HepG2 (cell line): Measurements from ENCODE around the gene SMYD4. TPM values are rescaled to one million over a fixed set of nuclear protein-coding genes. Genes with fewer than 3 reads are reported as not detected.

Experiments
- ATF1 ChIP-seq: IDR thresholded peaks from 2 replicates; pipeline ENCODE4 v1.6.1; 2016; ENCODE audit warnings: mild to moderate bottlenecking, control low read depth
- ATF7-NPFF ChIP-seq: sonication (generic); formaldehyde crosslinking; IDR thresholded peaks from 2 replicates; pipeline ENCODE4 v1.8.1; 2023; ENCODE audit warnings: mild to moderate bottlenecking, low read depth, missing genetic modification reagents, moderate library complexity
- IRX3 ChIP-seq: sonication (generic); formaldehyde crosslinking; IDR thresholded peaks from 2 replicates; pipeline ENCODE4 v1.8.1; 2023; ENCODE audit warnings: mild to moderate bottlenecking, low read depth, missing genetic modification reagents, borderline replicate concordance
- MTA1 ChIP-seq: sonication (generic); formaldehyde crosslinking; IDR thresholded peaks from 2 replicates; pipeline ENCODE4 v1.4.0; 2020; ENCODE audit warnings: missing genetic modification reagents, mild to moderate bottlenecking, borderline replicate concordance
- SRF ChIP-seq: IDR thresholded peaks from 2 replicates; pipeline ENCODE4 v1.6.1; 2011; ENCODE audit warnings: mild to moderate bottlenecking, low read depth, low read length, moderate library complexity
- U2AF1 ChIP-seq: fragments of 200-400 bp; formaldehyde crosslinking; optimal IDR thresholded peaks from 2 replicates; pipeline ENCODE3; 2017; ENCODE audit warnings: mild to moderate bottlenecking, low read depth, low read length
- ZNF180 ChIP-seq: sonication (generic); formaldehyde crosslinking; IDR thresholded peaks from 2 replicates; pipeline ENCODE4 v1.4.0; 2020; ENCODE audit warnings: low read depth, missing genetic modification reagents, borderline replicate concordance
- ZNF263 ChIP-seq: sonication (generic); formaldehyde crosslinking; IDR thresholded peaks from 2 replicates; pipeline ENCODE4 v1.4.0; 2020; ENCODE audit warnings: missing genetic modification reagents
- ZNF333 ChIP-seq: sonication (generic); formaldehyde crosslinking; IDR thresholded peaks from 2 replicates; pipeline ENCODE4 v1.4.0; 2020; ENCODE audit warnings: mild to moderate bottlenecking, missing genetic modification reagents, borderline replicate concordance
- ZNF430 ChIP-seq: sonication (generic); formaldehyde crosslinking; IDR thresholded peaks from 2 replicates; pipeline ENCODE4 v1.9.0; 2021; ENCODE audit warnings: mild to moderate bottlenecking, missing genetic modification reagents
- polyA plus RNA-seq, 8 experiments: library from polyadenylated mRNA; depleted of rRNA in 3 of 8; stranded (reverse) in 7 of 8; unstranded in 1 of 8; fragments of >200 nt; fragmentation: Illumina TruSeq in 4 of 8; extraction: Trizol in 4 of 8; gene quantifications; 2 replicates each; pipeline versions ENCODE4 v1.2.1 to v1.2.3, GENCODE V29; 2011 to 2016; ENCODE audit warnings: low read depth in 4 of 8, missing spikeins in 1 of 8, mixed read lengths in 1 of 8; ENCODE audit not compliant: insufficient read depth in 1 of 8
- total RNA-seq, 5 experiments: library from RNA; depleted of rRNA; stranded (reverse); fragments of >200 nt; fragmentation: Illumina TruSeq; extraction: Trizol; gene quantifications; 2 replicates each; pipeline ENCODE4 v1.2.3, GENCODE V29; 2016; ENCODE audit warnings: low read depth in 1 of 5
- TF ChIP-seq, protein P1 (sequence below): sonication (generic); formaldehyde crosslinking; IDR thresholded peaks from 2 replicates; pipeline ENCODE4 v1.4.0; 2020; ENCODE audit warnings: missing genetic modification reagents, borderline replicate concordance
- TF ChIP-seq, protein P2 (sequence below): sonication (generic); formaldehyde crosslinking; IDR thresholded peaks from 2 replicates; pipeline ENCODE4 v1.4.0; 2020; ENCODE audit warnings: missing genetic modification reagents, borderline replicate concordance
- TF ChIP-seq, protein P3 (sequence below): IDR thresholded peaks from 2 replicates; pipeline ENCODE4 v1.6.1; 2016; ENCODE audit warnings: missing compliant biosample characterization, missing genetic modification reagents, borderline replicate concordance
- TF ChIP-seq, protein P4 (sequence below): sonication (generic); formaldehyde crosslinking; IDR thresholded peaks from 2 replicates; pipeline ENCODE4 v1.5.1; 2020; ENCODE audit warnings: missing genetic modification reagents, mild to moderate bottlenecking, borderline replicate concordance
- TF ChIP-seq, protein P5 (sequence below): sonication (generic); formaldehyde crosslinking; IDR thresholded peaks from 2 replicates; pipeline ENCODE4 v1.4.0; 2020; ENCODE audit warnings: mild to moderate bottlenecking, missing genetic modification reagents
- TF ChIP-seq, protein P6 (sequence below): IDR thresholded peaks from 2 replicates; pipeline ENCODE4 v1.6.1; 2016

The SMYD4 gene
- total and polyA plus RNA-seq, 2 of the 13 experiments (the other 11 are each of a cell fraction or from before 2014, with no cell fraction given): 7.4 to 11.3 TPM

DNA sequence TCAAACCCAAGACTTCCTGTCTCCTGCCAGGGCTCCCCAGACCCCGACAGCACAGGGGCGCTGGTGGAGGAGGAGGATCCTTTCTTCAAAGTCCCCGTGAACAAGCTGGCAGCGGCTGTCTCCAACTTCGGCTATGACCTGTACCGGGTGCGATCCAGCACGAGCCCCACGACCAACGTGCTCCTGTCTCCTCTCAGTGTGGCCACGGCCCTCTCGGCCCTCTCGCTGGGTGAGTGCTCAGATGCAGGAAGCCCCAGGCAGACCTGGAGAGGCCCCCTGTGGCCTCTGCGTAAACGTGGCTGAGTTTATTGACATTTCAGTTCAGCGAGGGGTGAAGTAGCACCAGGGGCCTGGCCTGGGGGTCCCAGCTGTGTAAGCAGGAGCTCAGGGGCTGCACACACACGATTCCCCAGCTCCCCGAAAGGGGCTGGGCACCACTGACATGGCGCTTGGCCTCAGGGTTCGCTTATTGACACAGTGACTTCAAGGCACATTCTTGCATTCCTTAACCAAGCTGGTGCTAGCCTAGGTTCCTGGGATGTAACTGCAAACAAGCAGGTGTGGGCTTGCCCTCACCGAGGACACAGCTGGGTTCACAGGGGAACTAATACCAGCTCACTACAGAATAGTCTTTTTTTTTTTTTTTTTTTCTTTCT, 59.8 kb downstream of the SMYD4 start (continued):
- TF ChIP-seq, protein P1, sequence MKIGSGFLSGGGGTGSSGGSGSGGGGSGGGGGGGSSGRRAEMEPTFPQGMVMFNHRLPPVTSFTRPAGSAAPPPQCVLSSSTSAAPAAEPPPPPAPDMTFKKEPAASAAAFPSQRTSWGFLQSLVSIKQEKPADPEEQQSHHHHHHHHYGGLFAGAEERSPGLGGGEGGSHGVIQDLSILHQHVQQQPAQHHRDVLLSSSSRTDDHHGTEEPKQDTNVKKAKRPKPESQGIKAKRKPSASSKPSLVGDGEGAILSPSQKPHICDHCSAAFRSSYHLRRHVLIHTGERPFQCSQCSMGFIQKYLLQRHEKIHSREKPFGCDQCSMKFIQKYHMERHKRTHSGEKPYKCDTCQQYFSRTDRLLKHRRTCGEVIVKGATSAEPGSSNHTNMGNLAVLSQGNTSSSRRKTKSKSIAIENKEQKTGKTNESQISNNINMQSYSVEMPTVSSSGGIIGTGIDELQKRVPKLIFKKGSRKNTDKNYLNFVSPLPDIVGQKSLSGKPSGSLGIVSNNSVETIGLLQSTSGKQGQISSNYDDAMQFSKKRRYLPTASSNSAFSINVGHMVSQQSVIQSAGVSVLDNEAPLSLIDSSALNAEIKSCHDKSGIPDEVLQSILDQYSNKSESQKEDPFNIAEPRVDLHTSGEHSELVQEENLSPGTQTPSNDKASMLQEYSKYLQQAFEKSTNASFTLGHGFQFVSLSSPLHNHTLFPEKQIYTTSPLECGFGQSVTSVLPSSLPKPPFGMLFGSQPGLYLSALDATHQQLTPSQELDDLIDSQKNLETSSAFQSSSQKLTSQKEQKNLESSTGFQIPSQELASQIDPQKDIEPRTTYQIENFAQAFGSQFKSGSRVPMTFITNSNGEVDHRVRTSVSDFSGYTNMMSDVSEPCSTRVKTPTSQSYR (CRISPR knock-in tag): peak; percentile 42; the same call in 1 of the 2 replicates
- no peak for TF ChIP-seq U2AF1
- 0 out of 2 replicates have a peak, but pooled peaks have one; percentile 48 for TF ChIP-seq ZNF333
- TF ChIP-seq IRX3: no peak
- TF ChIP-seq, protein P2, sequence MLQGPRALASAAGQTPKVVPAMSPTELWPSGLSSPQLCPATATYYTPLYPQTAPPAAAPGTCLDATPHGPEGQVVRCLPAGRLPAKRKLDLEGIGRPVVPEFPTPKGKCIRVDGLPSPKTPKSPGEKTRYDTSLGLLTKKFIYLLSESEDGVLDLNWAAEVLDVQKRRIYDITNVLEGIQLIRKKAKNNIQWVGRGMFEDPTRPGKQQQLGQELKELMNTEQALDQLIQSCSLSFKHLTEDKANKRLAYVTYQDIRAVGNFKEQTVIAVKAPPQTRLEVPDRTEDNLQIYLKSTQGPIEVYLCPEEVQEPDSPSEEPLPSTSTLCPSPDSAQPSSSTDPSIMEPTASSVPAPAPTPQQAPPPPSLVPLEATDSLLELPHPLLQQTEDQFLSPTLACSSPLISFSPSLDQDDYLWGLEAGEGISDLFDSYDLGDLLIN (CRISPR knock-in tag): no peak
- TF ChIP-seq ZNF430 (CRISPR knock-in tag): no peak; the same call in 1 of the 2 replicates
- no peak for TF ChIP-seq ATF1 (CRISPR knock-in tag)
- peak; percentile 59; the same call in 1 of the 2 replicates for TF ChIP-seq ATF7-NPFF (CRISPR knock-in tag)
- TF ChIP-seq, protein P3, sequence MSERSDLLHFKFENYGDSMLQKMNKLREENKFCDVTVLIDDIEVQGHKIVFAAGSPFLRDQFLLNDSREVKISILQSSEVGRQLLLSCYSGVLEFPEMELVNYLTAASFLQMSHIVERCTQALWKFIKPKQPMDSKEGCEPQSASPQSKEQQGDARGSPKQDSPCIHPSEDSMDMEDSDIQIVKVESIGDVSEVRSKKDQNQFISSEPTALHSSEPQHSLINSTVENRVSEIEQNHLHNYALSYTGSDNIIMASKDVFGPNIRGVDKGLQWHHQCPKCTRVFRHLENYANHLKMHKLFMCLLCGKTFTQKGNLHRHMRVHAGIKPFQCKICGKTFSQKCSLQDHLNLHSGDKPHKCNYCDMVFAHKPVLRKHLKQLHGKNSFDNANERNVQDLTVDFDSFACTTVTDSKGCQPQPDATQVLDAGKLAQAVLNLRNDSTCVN: no peak; the same call in 1 of the 2 replicates
- TF ChIP-seq SRF: no peak
- TF ChIP-seq, protein P4, sequence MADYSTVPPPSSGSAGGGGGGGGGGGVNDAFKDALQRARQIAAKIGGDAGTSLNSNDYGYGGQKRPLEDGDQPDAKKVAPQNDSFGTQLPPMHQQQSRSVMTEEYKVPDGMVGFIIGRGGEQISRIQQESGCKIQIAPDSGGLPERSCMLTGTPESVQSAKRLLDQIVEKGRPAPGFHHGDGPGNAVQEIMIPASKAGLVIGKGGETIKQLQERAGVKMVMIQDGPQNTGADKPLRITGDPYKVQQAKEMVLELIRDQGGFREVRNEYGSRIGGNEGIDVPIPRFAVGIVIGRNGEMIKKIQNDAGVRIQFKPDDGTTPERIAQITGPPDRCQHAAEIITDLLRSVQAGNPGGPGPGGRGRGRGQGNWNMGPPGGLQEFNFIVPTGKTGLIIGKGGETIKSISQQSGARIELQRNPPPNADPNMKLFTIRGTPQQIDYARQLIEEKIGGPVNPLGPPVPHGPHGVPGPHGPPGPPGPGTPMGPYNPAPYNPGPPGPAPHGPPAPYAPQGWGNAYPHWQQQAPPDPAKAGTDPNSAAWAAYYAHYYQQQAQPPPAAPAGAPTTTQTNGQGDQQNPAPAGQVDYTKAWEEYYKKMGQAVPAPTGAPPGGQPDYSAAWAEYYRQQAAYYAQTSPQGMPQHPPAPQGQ (CRISPR knock-in tag): no peak
- peak; percentile 92 for TF ChIP-seq ZNF263 (CRISPR knock-in tag)
- TF ChIP-seq, protein P5, sequence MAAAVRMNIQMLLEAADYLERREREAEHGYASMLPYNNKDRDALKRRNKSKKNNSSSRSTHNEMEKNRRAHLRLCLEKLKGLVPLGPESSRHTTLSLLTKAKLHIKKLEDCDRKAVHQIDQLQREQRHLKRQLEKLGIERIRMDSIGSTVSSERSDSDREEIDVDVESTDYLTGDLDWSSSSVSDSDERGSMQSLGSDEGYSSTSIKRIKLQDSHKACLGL (CRISPR knock-in tag): 0 out of 2 replicates have a peak, but pooled peaks have one; percentile 36
- TF ChIP-seq MTA1: peak; percentile 91; the same call in 1 of the 2 replicates
- TF ChIP-seq, protein P6, sequence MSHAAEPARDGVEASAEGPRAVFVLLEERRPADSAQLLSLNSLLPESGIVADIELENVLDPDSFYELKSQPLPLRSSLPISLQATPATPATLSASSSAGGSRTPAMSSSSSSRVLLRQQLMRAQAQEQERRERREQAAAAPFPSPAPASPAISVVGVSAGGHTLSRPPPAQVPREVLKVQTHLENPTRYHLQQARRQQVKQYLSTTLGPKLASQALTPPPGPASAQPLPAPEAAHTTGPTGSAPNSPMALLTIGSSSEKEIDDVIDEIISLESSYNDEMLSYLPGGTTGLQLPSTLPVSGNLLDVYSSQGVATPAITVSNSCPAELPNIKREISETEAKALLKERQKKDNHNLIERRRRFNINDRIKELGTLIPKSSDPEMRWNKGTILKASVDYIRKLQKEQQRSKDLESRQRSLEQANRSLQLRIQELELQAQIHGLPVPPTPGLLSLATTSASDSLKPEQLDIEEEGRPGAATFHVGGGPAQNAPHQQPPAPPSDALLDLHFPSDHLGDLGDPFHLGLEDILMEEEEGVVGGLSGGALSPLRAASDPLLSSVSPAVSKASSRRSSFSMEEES (CRISPR knock-in tag): no peak
- no peak for TF ChIP-seq ZNF180 (CRISPR knock-in tag)
